Sciatic nerve (tissue), 2 donors: ENCODE data around the gene ASPG. TPM values are rescaled to one million over a fixed set of nuclear protein-coding genes. Genes with fewer than 3 reads are reported as not detected.

Experiments used
- ATAC-seq: fragments of 200-7000 bp; cut with Tn5 transposase; one replicate; pipeline ENCODE4 v1.9.1; 2020; ENCODE audit warnings: mild to moderate bottlenecking, moderate library complexity
- DNase-seq: peaks from one replicate; pipeline ENCODE4 v3.0.0-alpha.2; 2020; ENCODE audit warnings: low spot score
- intact Hi-C: fragments of 100-400 bp; cut with DNase I; formaldehyde crosslinking; loops from one replicate; pipeline ENCODE4 v1.14.2; 2022
- microRNA-seq: library from miRNA; unstranded; fragments of <30 nt; microRNA quantifications from one replicate; pipeline ENCODE4 v1.2.0, GENCODE V29; 2020
- total RNA-seq: library from RNA; stranded (reverse); fragmentation: NEBNext Ultra II Directional; extraction: Animal tissue kit (Norgen Biotek cat#: 25700); gene quantifications from one replicate; pipeline ENCODE4 v1.2.1, GENCODE V29; 2021
- donor health status: DM: no; HTN: no; CAD: no.
- donor health status: DM: no; HTN: no; CAD: no.

The ASPG gene
- total RNA-seq, 1 donor from 2014 or later: 4.6 TPM

DNA sequence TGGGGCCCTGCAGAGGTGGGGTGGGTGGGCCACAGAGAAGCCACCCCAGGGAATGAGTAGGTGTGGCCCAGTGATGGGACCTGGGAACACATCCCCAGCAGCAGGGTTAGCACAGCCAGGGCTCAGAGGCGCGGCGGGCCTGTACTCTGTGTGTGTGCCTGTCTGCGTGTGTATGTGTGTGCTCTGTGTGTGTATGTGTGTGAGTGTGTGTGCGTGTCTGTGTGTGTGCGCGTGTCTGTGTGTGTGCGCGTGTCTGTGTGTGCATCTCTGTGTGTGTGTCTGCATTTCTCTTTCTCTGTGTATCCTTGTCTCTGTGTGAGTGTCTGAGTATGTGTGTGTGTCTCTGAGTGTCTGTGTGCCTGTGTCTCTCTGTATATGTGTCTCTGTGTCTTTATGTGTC lies 79.0 kb downstream of the ASPG start:
- DNase-seq (no peak), ATAC-seq (no peak)
- intact Hi-C loops: no loop called here

Small RNAs within 50 kb of the gene (microRNA-seq; reads per million reads assigned to microRNA genes)
- gene MIR203A (not detected), gene MIR203B (not detected)

Other genes with a start within 250 kb of the ASPG start
- gene PPP1R13B, start 238.1 kb upstream of the ASPG start, total RNA-seq: 38.6 TPM
- gene TDRD9, start 157.2 kb upstream of the ASPG start, total RNA-seq: 8.2 TPM
- gene RD3L, start 143.2 kb upstream of the ASPG start, total RNA-seq: not detected
- gene KIF26A, start 52.9 kb downstream of the ASPG start, total RNA-seq: 10.4 TPM